ENCODE results near the gene TSBP1. TPM values are rescaled to one million over a fixed set of nuclear protein-coding genes. Genes with fewer than 3 reads are reported as not detected.
A peak's percentile ranks its signal among the peaks of the same experiment; 100 is the strongest.

The TSBP1 gene
- total and polyA plus RNA-seq, 2 experiments from 2014 or later = not detected

- Histone ChIP-seq H3K27ac (peak overlapping the region; percentile 55), H3K4me1 (ENCODE audit: insufficient read depth) (peaks cover 8% of the 10 kb centered on the region), H3K9me2 (replicated peaks; ENCODE audit: insufficient read depth) (no peaks in the 10 kb centered on the region), H4K20me1 (ENCODE audit: insufficient read depth, poor library complexity, severe bottlenecking) (no peaks in the 10 kb centered on the region), H3K27me3 (no peaks in the 10 kb centered on the region), H3K9me3 (ENCODE audit: low read depth) (no peaks in the 10 kb centered on the region), H2AFZ (no peak overlapping the region), H3K4me3 (no peak overlapping the region), H3K36me3 (replicated peaks; ENCODE audit: insufficient read depth, low read depth) (no peaks in the 10 kb centered on the region), H3K4me2 (no peak overlapping the region), H3K79me2 (no peaks in the 10 kb centered on the region)
- peak; percentile 44 for DNase-seq (ENCODE audit: low spot score)
- TF ChIP-seq CTCF (IDR thresholded peaks at IDR 0.05; ENCODE audit: poor library complexity) (no peak), EZH2phosphoT487 (IDR thresholded peaks at IDR 0.05; ENCODE audit: low read depth, severe bottlenecking, unreplicated experiment) (no peak), EZH2 (IDR thresholded peaks at IDR 0.05; ENCODE audit: borderline replicate concordance) (no peak)
- 64% methylated on average over 6 of the region's 6 CpGs for WGBS (ENCODE audit: low lambda C conversion rate, missing lambda C conversion rate)
Measured at GRCh38 chr6:32387589-32388340, 16.1 kb upstream of the TSBP1 start.

GRCh38 chr6:32386040-32386439 lies 14.3 kb upstream of the TSBP1 start:
- Histone ChIP-seq H3K79me2 (no peaks in the 10 kb centered on the region), H3K27me3 (no peaks in the 10 kb centered on the region), H3K4me1 (ENCODE audit: insufficient read depth) (peaks cover 8% of the 10 kb centered on the region), H3K36me3 (replicated peaks; ENCODE audit: insufficient read depth, low read depth) (no peaks in the 10 kb centered on the region), H3K4me2 (no peak overlapping the region), H3K9me2 (replicated peaks; ENCODE audit: insufficient read depth) (no peaks in the 10 kb centered on the region), H3K9me3 (ENCODE audit: low read depth) (no peaks in the 10 kb centered on the region), H3K27ac (no peak overlapping the region), H4K20me1 (ENCODE audit: insufficient read depth, poor library complexity, severe bottlenecking) (no peaks in the 10 kb centered on the region), H2AFZ (no peak overlapping the region), H3K4me3 (no peak overlapping the region)
- TF ChIP-seq CTCF (IDR thresholded peaks at IDR 0.05; ENCODE audit: poor library complexity) = no peak
- TF ChIP-seq EZH2 (IDR thresholded peaks at IDR 0.05; ENCODE audit: borderline replicate concordance) = no peak
- no peak for TF ChIP-seq EZH2phosphoT487 (IDR thresholded peaks at IDR 0.05; ENCODE audit: low read depth, severe bottlenecking, unreplicated experiment)
- no peak for DNase-seq (ENCODE audit: low spot score)
- 97% methylated on average over 1 of the region's 1 CpG for WGBS (ENCODE audit: low lambda C conversion rate, missing lambda C conversion rate)

GRCh38 chr6:32382757-32383420 lies 11.2 kb upstream of the TSBP1 start:
- TF ChIP-seq EZH2 (IDR thresholded peaks at IDR 0.05; ENCODE audit: borderline replicate concordance) = no peak
- no peak for TF ChIP-seq CTCF (IDR thresholded peaks at IDR 0.05; ENCODE audit: poor library complexity)
- TF ChIP-seq EZH2phosphoT487 (IDR thresholded peaks at IDR 0.05; ENCODE audit: low read depth, severe bottlenecking, unreplicated experiment) = no peak
- WGBS (ENCODE audit: low lambda C conversion rate, missing lambda C conversion rate) = 50% methylated on average over 1 of the region's 1 CpG

More at GRCh38 chr6:32382757-32383420, 11.2 kb upstream of the TSBP1 start:
- no peaks in the 10 kb centered on the region for H3K27me3 ChIP-seq
- peaks cover 8% of the 10 kb centered on the region for H3K4me1 ChIP-seq (ENCODE audit: insufficient read depth)
- no peak for DNase-seq (ENCODE audit: low spot score)
- no peak overlapping the region for H3K4me2 ChIP-seq
- H3K36me3 ChIP-seq (replicated peaks; ENCODE audit: insufficient read depth, low read depth) = no peaks in the 10 kb centered on the region
- no peaks in the 10 kb centered on the region for H3K79me2 ChIP-seq
- H4K20me1 ChIP-seq (ENCODE audit: insufficient read depth, poor library complexity, severe bottlenecking) = no peaks in the 10 kb centered on the region
- no peaks in the 10 kb centered on the region for H3K9me3 ChIP-seq (ENCODE audit: low read depth)
- no peaks in the 10 kb centered on the region for H3K9me2 ChIP-seq (replicated peaks; ENCODE audit: insufficient read depth)
- no peak overlapping the region for H2AFZ ChIP-seq
- no peak overlapping the region for H3K4me3 ChIP-seq
- no peak overlapping the region for H3K27ac ChIP-seq
